ENCODE data around the gene SPDYE6. TPM values are rescaled to one million over a fixed set of nuclear protein-coding genes. Genes with fewer than 3 reads are reported as not detected.
A peak's percentile ranks its signal among the peaks of the same experiment; 100 is the strongest.
"Not testable (repeated sequence)": the region's sequence is repeated elsewhere in the genome, so short reads cannot be mapped to it uniquely, and the experiment has no call there.

Gene SPDYE6
- total and polyA plus RNA-seq, 5 donors: 0.18 TPM; not detected in 4

- intact Hi-C loops (cut with DNase I): no loop called here
- DNase-seq (no peak), ATAC-seq (no peak)
- no peaks in the 10 kb centered on the region for H3K9me3 ChIP-seq (ENCODE audit: control insufficient read depth, low read length)
- H3K4me1 ChIP-seq (ENCODE audit: control insufficient read depth, insufficient read depth, low read length): no peaks in the 10 kb centered on the region
- no peak overlapping the region for H3K4me3 ChIP-seq (ENCODE audit: low read length)
- no peak overlapping the region for H3K27ac ChIP-seq (ENCODE audit: low read length)
- H3K27me3 ChIP-seq (ENCODE audit: control insufficient read depth, insufficient read depth): no peaks in the 10 kb centered on the region
- 90% methylated on average over 11 of the region's 11 CpGs for WGBS
Observed at GRCh38 chr7:102326157-102326889, 29.9 kb downstream of the SPDYE6 start.

DNA sequence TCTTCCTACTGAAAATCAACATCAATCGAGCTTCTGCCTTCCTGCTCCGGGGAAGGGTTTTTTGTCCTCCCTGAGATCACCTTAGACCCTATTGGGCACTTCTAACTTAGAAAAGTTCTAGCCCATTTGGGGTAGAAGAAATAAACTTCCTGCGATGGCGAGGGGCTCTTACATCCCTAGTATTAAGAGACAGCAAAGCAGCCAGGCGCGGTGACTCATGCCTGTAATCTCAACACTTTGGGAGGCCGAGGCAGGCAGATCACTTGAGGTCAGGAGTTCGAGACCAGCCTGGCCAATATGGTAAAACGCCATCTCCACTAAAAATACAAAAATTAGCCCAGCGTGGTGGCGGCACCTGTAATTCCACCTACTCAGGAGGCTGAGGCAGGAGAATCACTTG is 31.1 kb downstream of the SPDYE6 start:
- H3K4me3 ChIP-seq (ENCODE audit: low read length); intact Hi-C loops (cut with DNase I); H3K27me3 ChIP-seq (ENCODE audit: control insufficient read depth, insufficient read depth); ATAC-seq; DNase-seq; H3K9me3 ChIP-seq (ENCODE audit: control insufficient read depth, low read length); H3K4me1 ChIP-seq (ENCODE audit: control insufficient read depth, insufficient read depth, low read length); H3K27ac ChIP-seq (ENCODE audit: low read length): not testable (repeated sequence)
- WGBS: 89% methylated on average over 11 of the region's 11 CpGs

DNA sequence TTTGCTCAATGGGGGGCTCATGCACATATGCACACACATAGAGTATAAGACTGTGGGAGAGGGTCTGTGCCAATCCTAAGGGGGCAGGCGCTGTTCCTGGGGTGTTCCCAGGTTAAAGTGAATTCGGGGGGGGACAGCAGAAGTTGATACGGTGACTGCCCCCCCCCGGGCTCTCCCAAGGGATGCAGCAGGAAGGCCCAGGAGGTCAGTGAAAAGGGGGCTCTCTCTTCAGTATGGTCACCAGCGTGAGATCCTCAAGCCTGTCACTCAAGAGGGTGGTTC is 32.4 kb downstream of the SPDYE6 start:
- intact Hi-C loops (cut with DNase I): no loop called here

GRCh38 chr7:102322202-102322715 is 34.0 kb downstream of the SPDYE6 start:
- Histone ChIP-seq H3K4me1 (ENCODE audit: control insufficient read depth, insufficient read depth, low read length) (no peaks in the 10 kb centered on the region), H3K27ac (ENCODE audit: low read length) (no peak overlapping the region), H3K9me3 (ENCODE audit: control insufficient read depth, low read length) (no peaks in the 10 kb centered on the region), H3K4me3 (ENCODE audit: low read length) (no peak overlapping the region), H3K27me3 (ENCODE audit: control insufficient read depth, insufficient read depth) (no peaks in the 10 kb centered on the region)
- intact Hi-C loops (cut with DNase I): no loop called here
- WGBS: 51% methylated on average over 8 of the region's 8 CpGs
- ATAC-seq (peak in 1 of 2 donors; percentile 31), DNase-seq (no peak)

More for the DNA sequence above, 32.4 kb downstream of the SPDYE6 start:
- Histone ChIP-seq H3K27ac (ENCODE audit: low read length) (no peak overlapping the region), H3K27me3 (ENCODE audit: control insufficient read depth, insufficient read depth) (no peaks in the 10 kb centered on the region), H3K9me3 (ENCODE audit: control insufficient read depth, low read length) (no peaks in the 10 kb centered on the region), H3K4me1 (ENCODE audit: control insufficient read depth, insufficient read depth, low read length) (no peaks in the 10 kb centered on the region), H3K4me3 (ENCODE audit: low read length) (no peak overlapping the region)
- 84% methylated on average over 5 of the region's 5 CpGs for WGBS
- no peak for ATAC-seq
- no peak for DNase-seq

GRCh38 chr7:102321351-102322201 is 34.7 kb downstream of the SPDYE6 start:
- peak; percentile 35 to 77 (median 61) for DNase-seq
- H3K4me3 ChIP-seq (ENCODE audit: low read length): no peak overlapping the region
- no peaks in the 10 kb centered on the region for H3K9me3 ChIP-seq (ENCODE audit: control insufficient read depth, low read length)
- H3K27me3 ChIP-seq (ENCODE audit: control insufficient read depth, insufficient read depth): no peaks in the 10 kb centered on the region
- ATAC-seq: peak in 1 of 2 donors; percentile 51
- no peaks in the 10 kb centered on the region for H3K4me1 ChIP-seq (ENCODE audit: control insufficient read depth, insufficient read depth, low read length)
- WGBS: 25% methylated on average over 73 of the region's 73 CpGs
- intact Hi-C loops (cut with DNase I): no loop called here
- no peak overlapping the region for H3K27ac ChIP-seq (ENCODE audit: low read length)

GRCh38 chr7:102320601-102321350 is 35.5 kb downstream of the SPDYE6 start:
- no peaks in the 10 kb centered on the region for H3K4me1 ChIP-seq (ENCODE audit: control insufficient read depth, insufficient read depth, low read length)
- H3K9me3 ChIP-seq (ENCODE audit: control insufficient read depth, low read length): no peaks in the 10 kb centered on the region
- WGBS: 68% methylated on average over 37 of the region's 37 CpGs
- ATAC-seq (no peak), DNase-seq (no peak)
- H3K27me3 ChIP-seq (ENCODE audit: control insufficient read depth, insufficient read depth): no peaks in the 10 kb centered on the region
- H3K4me3 ChIP-seq (ENCODE audit: low read length): no peak overlapping the region
- intact Hi-C loops (cut with DNase I): no loop called here
- H3K27ac ChIP-seq (ENCODE audit: low read length): no peak overlapping the region

- Histone ChIP-seq H3K4me3 (ENCODE audit: low read length) (no peak overlapping the region), H3K27me3 (ENCODE audit: control insufficient read depth, insufficient read depth) (no peaks in the 10 kb centered on the region), H3K27ac (ENCODE audit: low read length) (no peak overlapping the region), H3K9me3 (ENCODE audit: control insufficient read depth, low read length) (no peaks in the 10 kb centered on the region), H3K4me1 (ENCODE audit: control insufficient read depth, insufficient read depth, low read length) (no peaks in the 10 kb centered on the region)
- ATAC-seq: no peak
- WGBS: 96% methylated on average over 14 of the region's 14 CpGs
- DNase-seq: no peak
- intact Hi-C loops (cut with DNase I): no loop called here
Observed at GRCh38 chr7:102320181-102320580, 36.1 kb downstream of the SPDYE6 start.

DNA sequence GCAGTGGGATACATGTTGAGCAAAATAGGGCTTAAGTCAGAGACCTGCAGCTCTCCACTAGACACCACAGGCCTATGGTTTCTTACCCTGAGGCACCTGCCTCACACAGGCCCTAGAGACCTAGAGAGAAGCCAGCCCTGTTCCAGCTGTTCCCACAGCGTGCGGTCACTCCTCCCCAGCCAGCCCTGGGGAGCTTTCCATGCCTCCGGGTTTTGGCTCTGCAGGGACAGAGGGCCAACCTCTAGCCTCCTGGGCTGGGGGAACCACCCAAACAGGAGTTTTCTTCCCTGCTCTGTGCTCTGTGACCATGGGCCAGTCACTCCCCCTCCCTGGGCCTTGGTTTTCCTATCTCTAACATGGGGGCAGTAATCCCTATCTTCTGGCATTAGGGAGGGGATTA is 36.6 kb downstream of the SPDYE6 start:
- Histone ChIP-seq H3K4me3 (ENCODE audit: low read length) (no peak overlapping the region), H3K9me3 (ENCODE audit: control insufficient read depth, low read length) (no peaks in the 10 kb centered on the region), H3K27me3 (ENCODE audit: control insufficient read depth, insufficient read depth) (no peaks in the 10 kb centered on the region), H3K4me1 (ENCODE audit: control insufficient read depth, insufficient read depth, low read length) (no peaks in the 10 kb centered on the region), H3K27ac (ENCODE audit: low read length) (no peak overlapping the region)
- ATAC-seq: no peak
- no peak for DNase-seq
- WGBS: 88% methylated on average over 3 of the region's 3 CpGs
- intact Hi-C loops (cut with DNase I): no loop called here

- intact Hi-C loops (cut with DNase I): no loop called here
- no peaks in the 10 kb centered on the region for H3K9me3 ChIP-seq (ENCODE audit: control insufficient read depth, low read length)
- ATAC-seq (peak; percentile 31 to 36), DNase-seq (peak in 2 of 3 donors; percentile 73 to 77)
- 61% methylated on average over 7 of the region's 7 CpGs for WGBS
- no peaks in the 10 kb centered on the region for H3K27me3 ChIP-seq (ENCODE audit: control insufficient read depth, insufficient read depth)
- H3K4me3 ChIP-seq (ENCODE audit: low read length): no peak overlapping the region
- H3K4me1 ChIP-seq (ENCODE audit: control insufficient read depth, insufficient read depth, low read length): no peaks in the 10 kb centered on the region
- H3K27ac ChIP-seq (ENCODE audit: low read length): no peak overlapping the region
Observed at GRCh38 chr7:102318482-102318971, 37.7 kb downstream of the SPDYE6 start.

DNA sequence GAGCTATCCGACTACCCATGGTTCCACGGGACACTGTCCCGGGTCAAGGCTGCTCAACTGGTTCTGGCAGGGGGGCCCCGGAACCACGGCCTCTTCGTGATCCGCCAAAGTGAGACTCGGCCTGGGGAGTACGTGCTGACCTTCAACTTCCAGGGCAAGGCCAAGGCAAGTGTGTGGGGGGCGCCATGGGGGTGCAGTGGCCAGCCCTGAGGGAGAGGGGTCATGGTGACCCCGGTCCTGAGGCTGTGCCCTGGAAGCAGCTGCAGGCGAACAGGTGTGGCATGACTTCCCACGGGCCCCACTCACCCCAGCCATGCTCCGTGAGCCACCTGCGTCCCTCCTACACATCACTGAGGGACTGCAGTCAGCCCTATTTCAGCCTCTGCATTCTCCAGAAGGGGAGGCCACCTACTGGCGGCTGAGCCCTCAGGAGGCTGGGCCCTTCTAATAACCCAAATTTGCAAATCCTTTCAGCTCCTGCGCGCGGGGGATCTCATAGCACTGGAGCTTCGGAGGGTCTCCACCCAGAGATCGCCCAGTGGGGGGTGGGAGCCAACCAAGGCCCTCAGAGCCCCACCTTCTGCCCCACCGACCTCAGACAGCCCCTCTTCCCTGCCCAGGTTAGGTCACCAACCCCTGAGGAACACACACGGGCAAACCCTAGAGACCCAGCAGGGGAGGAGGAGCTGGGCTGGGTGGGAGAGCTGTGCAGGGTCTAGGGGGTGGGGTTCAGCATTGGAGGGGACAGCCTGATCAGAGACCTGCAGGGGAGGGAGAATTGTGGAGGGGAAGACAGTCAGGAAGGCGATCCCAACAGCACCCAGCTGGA is 38.8 kb downstream of the SPDYE6 start:
- intact Hi-C loops (cut with DNase I): no loop called here
- DNase-seq (no peak), ATAC-seq (no peak)
- 85% methylated on average over 24 of the region's 24 CpGs for WGBS
- Histone ChIP-seq H3K9me3 (ENCODE audit: control insufficient read depth, low read length) (no peaks in the 10 kb centered on the region), H3K4me3 (ENCODE audit: low read length) (no peak overlapping the region), H3K27me3 (ENCODE audit: control insufficient read depth, insufficient read depth) (no peaks in the 10 kb centered on the region), H3K27ac (ENCODE audit: low read length) (no peak overlapping the region), H3K4me1 (ENCODE audit: control insufficient read depth, insufficient read depth, low read length) (no peaks in the 10 kb centered on the region)
